Subcutaneous abdominal adipose tissue (tissue), 5 donors: ENCODE results near the gene PAX5.

Experiments used
- H3K27ac ChIP-seq: one replicate; pipeline ENCODE4 v1.7.0; 2013; ENCODE audit warnings: low read depth, mild to moderate bottlenecking, inconsistent platforms, low read length, moderate library complexity
- H3K27me3 ChIP-seq, 5 donors: one replicate each; pipeline ENCODE4 v1.7.0; 2013; ENCODE audit warnings: low read length in 5 of 5, inconsistent platforms in 1 of 5; ENCODE audit not compliant: control insufficient read depth in 5 of 5, insufficient read depth in 4 of 5
- H3K36me3 ChIP-seq, 5 donors: one replicate each; pipeline ENCODE4 v1.7.0; 2013; ENCODE audit warnings: low read length in 5 of 5; ENCODE audit not compliant: control insufficient read depth in 5 of 5, insufficient read depth in 5 of 5
- H3K4me1 ChIP-seq, 5 donors: one replicate each; pipeline ENCODE4 v1.7.0; 2013; ENCODE audit warnings: low read length in 5 of 5, mild to moderate bottlenecking in 3 of 5, moderate library complexity in 1 of 5; ENCODE audit not compliant: control insufficient read depth in 5 of 5, insufficient read depth in 5 of 5
- H3K4me3 ChIP-seq, 5 donors: one replicate each; pipeline ENCODE4 v1.7.0; 2013; ENCODE audit warnings: low read length in 5 of 5, low read depth in 1 of 5
- H3K9ac ChIP-seq, 5 donors: one replicate each; pipeline ENCODE4 v1.7.0; 2013; ENCODE audit warnings: low read length in 5 of 5, mild to moderate bottlenecking in 4 of 5, moderate library complexity in 3 of 5
- H3K9me3 ChIP-seq, 5 donors: one replicate each; pipeline ENCODE4 v1.7.0; 2013; ENCODE audit warnings: low read length in 5 of 5; ENCODE audit not compliant: control insufficient read depth in 5 of 5
- donor health status: healthy.
- donor health status: healthy.
- donor health status: healthy.
- donor health status: healthy.
- donor health status: healthy.

PAX5 gene

GRCh38 chr9:36835271-36835996 is 198.6 kb downstream of the PAX5 start:
- Histone ChIP-seq H3K9ac (peak overlapping the region in 2 of 5 donors; percentile 10 to 71), H3K36me3 (no peaks in the 10 kb centered on the region), H3K9me3 (no peaks in the 10 kb centered on the region), H3K4me1 (peaks cover 0 to 43% (median 23%) of the 10 kb centered on the region in 5 donors), H3K27me3 (no peaks in the 10 kb centered on the region), H3K4me3 (no peak overlapping the region), H3K27ac (peak overlapping the region; percentile 58)

GRCh38 chr9:36834736-36835135 is 199.3 kb downstream of the PAX5 start:
- Histone ChIP-seq H3K4me1 (peaks cover 0 to 39% (median 21%) of the 10 kb centered on the region in 5 donors), H3K4me3 (no peak overlapping the region), H3K9ac (peak overlapping the region in 2 of 5 donors; percentile 30 to 71), H3K27ac (peak overlapping the region; percentile 58), H3K27me3 (no peaks in the 10 kb centered on the region), H3K36me3 (no peaks in the 10 kb centered on the region), H3K9me3 (no peaks in the 10 kb centered on the region)

- H3K27me3 ChIP-seq: no peaks in the 10 kb centered on the region
- H3K27ac ChIP-seq: no peak overlapping the region
- no peak overlapping the region for H3K4me3 ChIP-seq
- no peaks in the 10 kb centered on the region for H3K36me3 ChIP-seq
- no peak overlapping the region for H3K9ac ChIP-seq
- H3K4me1 ChIP-seq: peaks cover 0 to 39% (median 21%) of the 10 kb centered on the region in 5 donors
- H3K9me3 ChIP-seq: no peaks in the 10 kb centered on the region
Observed at GRCh38 chr9:36833954-36834353, 200.1 kb downstream of the PAX5 start.

- peaks cover 0 to 3% (median 0%) of the 10 kb centered on the region in 5 donors for H3K9me3 ChIP-seq
- H3K9ac ChIP-seq: no peak overlapping the region
- H3K27ac ChIP-seq: no peak overlapping the region
- H3K27me3 ChIP-seq: no peaks in the 10 kb centered on the region
- no peak overlapping the region for H3K4me3 ChIP-seq
- H3K36me3 ChIP-seq: no peaks in the 10 kb centered on the region
- H3K4me1 ChIP-seq: peaks cover 0 to 39% (median 24%) of the 10 kb centered on the region in 5 donors
Observed at GRCh38 chr9:36832164-36832795, 201.8 kb downstream of the PAX5 start.

GRCh38 chr9:36831381-36832161 is 202.5 kb downstream of the PAX5 start:
- H3K4me3 ChIP-seq: no peak overlapping the region
- H3K4me1 ChIP-seq: peaks cover 0 to 41% (median 26%) of the 10 kb centered on the region in 5 donors
- H3K36me3 ChIP-seq: no peaks in the 10 kb centered on the region
- no peaks in the 10 kb centered on the region for H3K27me3 ChIP-seq
- H3K27ac ChIP-seq: no peak overlapping the region
- H3K9me3 ChIP-seq: peaks cover 0 to 3% (median 0%) of the 10 kb centered on the region in 5 donors
- no peak overlapping the region for H3K9ac ChIP-seq

- no peaks in the 10 kb centered on the region for H3K27me3 ChIP-seq
- H3K36me3 ChIP-seq: no peaks in the 10 kb centered on the region
- no peak overlapping the region for H3K4me3 ChIP-seq
- peaks cover 0 to 3% (median 0%) of the 10 kb centered on the region in 5 donors for H3K9me3 ChIP-seq
- H3K27ac ChIP-seq: no peak overlapping the region
- H3K9ac ChIP-seq: no peak overlapping the region
- H3K4me1 ChIP-seq: peaks cover 0 to 24% (median 9%) of the 10 kb centered on the region in 5 donors
Observed at GRCh38 chr9:36828611-36829013, 205.5 kb downstream of the PAX5 start.

GRCh38 chr9:36827593-36827992 is 206.5 kb downstream of the PAX5 start:
- Histone ChIP-seq H3K27ac (no peak overlapping the region), H3K4me3 (no peak overlapping the region), H3K9ac (no peak overlapping the region), H3K36me3 (no peaks in the 10 kb centered on the region), H3K27me3 (no peaks in the 10 kb centered on the region), H3K4me1 (peaks cover 0 to 18% (median 9%) of the 10 kb centered on the region in 5 donors), H3K9me3 (peaks cover 0 to 3% (median 0%) of the 10 kb centered on the region in 5 donors)

GRCh38 chr9:36826581-36826980 is 207.5 kb downstream of the PAX5 start:
- Histone ChIP-seq H3K36me3 (no peaks in the 10 kb centered on the region), H3K4me3 (no peak overlapping the region), H3K27me3 (no peaks in the 10 kb centered on the region), H3K4me1 (peaks cover 0 to 13% (median 7%) of the 10 kb centered on the region in 5 donors), H3K9me3 (peaks cover 0 to 3% (median 0%) of the 10 kb centered on the region in 5 donors), H3K27ac (no peak overlapping the region), H3K9ac (no peak overlapping the region)

- peaks cover 0 to 3% (median 0%) of the 10 kb centered on the region in 5 donors for H3K9me3 ChIP-seq
- H3K27me3 ChIP-seq: no peaks in the 10 kb centered on the region
Observed at GRCh38 chr9:36825179-36825578, 208.9 kb downstream of the PAX5 start.

More at GRCh38 chr9:36825179-36825578, 208.9 kb downstream of the PAX5 start:
- no peak overlapping the region for H3K9ac ChIP-seq
- H3K27ac ChIP-seq: no peak overlapping the region
- H3K36me3 ChIP-seq: no peaks in the 10 kb centered on the region
- H3K4me1 ChIP-seq: peaks cover 0 to 13% (median 7%) of the 10 kb centered on the region in 5 donors
- H3K4me3 ChIP-seq: no peak overlapping the region
